ENCODE results near the gene PARP12.

Gene PARP12

DNA sequence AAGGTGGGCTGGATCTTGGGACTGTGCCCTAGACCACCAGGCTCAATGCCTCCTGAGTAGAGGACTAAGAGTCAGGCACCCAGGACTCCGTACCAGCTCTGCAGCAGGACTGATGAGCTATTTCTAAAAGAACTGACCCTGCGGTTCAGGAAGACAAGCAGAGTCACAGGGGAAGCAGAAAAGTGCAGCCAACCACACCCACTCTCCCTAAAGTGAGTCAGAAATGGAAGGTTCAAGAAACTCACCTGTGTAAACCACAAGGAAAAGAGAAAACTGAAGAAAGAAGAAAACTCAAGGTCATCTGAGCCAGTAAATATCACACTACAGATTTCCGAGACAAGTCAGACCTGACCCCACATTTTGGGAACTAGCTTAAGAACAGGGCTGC is 2.5 kb downstream of the PARP12 start:
- H3K18ac ChIP-seq (ENCODE audit: low read length) = no peak overlapping the region
- no peak overlapping the region for H3K4me2 ChIP-seq (ENCODE audit: low read length)
- no peak for DNase-seq
- H2BK120ac ChIP-seq (ENCODE audit: insufficient read depth, low read length, poor library complexity) = no peak overlapping the region
- H3K36me3 ChIP-seq (ENCODE audit: control insufficient read depth in 1 of 2, insufficient read depth in 2 of 2, low read length in 2 of 2) = no peaks in the 10 kb centered on the region
- no peak overlapping the region for H3K23ac ChIP-seq (ENCODE audit: low read length)
- WGBS (ENCODE audit: extremely low coverage, insufficient coverage, insufficient read length) = no CpG with 5 or more reads among the region's 3 CpGs
- H3K14ac ChIP-seq (ENCODE audit: low read length) = no peak overlapping the region
- H4K91ac ChIP-seq (ENCODE audit: low read depth, low read length) = no peak overlapping the region
- H4K8ac ChIP-seq (ENCODE audit: low read depth, low read length) = no peak overlapping the region
- H3K4me3 ChIP-seq (ENCODE audit: low read depth, low read length) = no peak overlapping the region
- H3K79me2 ChIP-seq (ENCODE audit: control insufficient read depth, insufficient read depth, low read length, poor library complexity) = peaks cover 2% of the 10 kb centered on the region
- no peak overlapping the region for H4K12ac ChIP-seq (ENCODE audit: low read depth, low read length)
- no peak overlapping the region for H2BK12ac ChIP-seq (ENCODE audit: low read length)
- no peak overlapping the region for H2BK5ac ChIP-seq (ENCODE audit: low read depth, low read length, poor library complexity)
- H3K27ac ChIP-seq (ENCODE audit: low read depth, low read length) = no peak overlapping the region
- peaks cover 16% of the 10 kb centered on the region for H3K27me3 ChIP-seq (ENCODE audit: insufficient read depth, low read length)
- no peak overlapping the region for H2AK5ac ChIP-seq (ENCODE audit: low read length)
- no peaks in the 10 kb centered on the region for H3K79me1 ChIP-seq (ENCODE audit: low read length)
- no peak overlapping the region for H3K9ac ChIP-seq (ENCODE audit: low read length)
- peaks cover 2 to 3% of the 10 kb centered on the region in 2 experiments for H3K4me1 ChIP-seq (ENCODE audit: control insufficient read depth in 1 of 2, insufficient read depth in 2 of 2, low read length in 2 of 2)
- H3K4ac ChIP-seq (ENCODE audit: low read depth, low read length) = no peak overlapping the region
- no peak overlapping the region for H2AFZ ChIP-seq (ENCODE audit: insufficient read depth, low read length, poor library complexity)
- H3K9me3 ChIP-seq (ENCODE audit: insufficient read depth, low read depth, low read length) = peaks cover 3% of the 10 kb centered on the region

- H3K4me3 ChIP-seq (ENCODE audit: low read depth, low read length) = no peak overlapping the region
- H3K4me2 ChIP-seq (ENCODE audit: low read length) = no peak overlapping the region
- no peak overlapping the region for H2AK5ac ChIP-seq (ENCODE audit: low read length)
- H2AFZ ChIP-seq (ENCODE audit: insufficient read depth, low read length, poor library complexity) = no peak overlapping the region
- H3K4ac ChIP-seq (ENCODE audit: low read depth, low read length) = no peak overlapping the region
- H3K4me1 ChIP-seq (ENCODE audit: control insufficient read depth in 1 of 2, insufficient read depth in 2 of 2, low read length in 2 of 2) = peaks cover 2 to 3% of the 10 kb centered on the region in 2 experiments
- no peak overlapping the region for H3K14ac ChIP-seq (ENCODE audit: low read length)
- H4K8ac ChIP-seq (ENCODE audit: low read depth, low read length) = no peak overlapping the region
- no CpG with 5 or more reads among the region's 12 CpGs for WGBS (ENCODE audit: extremely low coverage, insufficient coverage, insufficient read length)
- peaks cover 3% of the 10 kb centered on the region for H3K9me3 ChIP-seq (ENCODE audit: insufficient read depth, low read depth, low read length)
- no peaks in the 10 kb centered on the region for H3K36me3 ChIP-seq (ENCODE audit: control insufficient read depth in 1 of 2, insufficient read depth in 2 of 2, low read length in 2 of 2)
- H2BK12ac ChIP-seq (ENCODE audit: low read length) = no peak overlapping the region
- H4K12ac ChIP-seq (ENCODE audit: low read depth, low read length) = no peak overlapping the region
- H3K27me3 ChIP-seq (ENCODE audit: insufficient read depth, low read length) = peaks cover 16% of the 10 kb centered on the region
- peak in 1 of 2 donors; percentile 57 for DNase-seq
- no peak overlapping the region for H3K18ac ChIP-seq (ENCODE audit: low read length)
- H3K27ac ChIP-seq (ENCODE audit: low read depth, low read length) = no peak overlapping the region
- H4K91ac ChIP-seq (ENCODE audit: low read depth, low read length) = no peak overlapping the region
- H2BK120ac ChIP-seq (ENCODE audit: insufficient read depth, low read length, poor library complexity) = no peak overlapping the region
- H2BK5ac ChIP-seq (ENCODE audit: low read depth, low read length, poor library complexity) = no peak overlapping the region
- H3K79me1 ChIP-seq (ENCODE audit: low read length) = no peaks in the 10 kb centered on the region
- H3K9ac ChIP-seq (ENCODE audit: low read length) = no peak overlapping the region
- H3K23ac ChIP-seq (ENCODE audit: low read length) = no peak overlapping the region
- H3K79me2 ChIP-seq (ENCODE audit: control insufficient read depth, insufficient read depth, low read length, poor library complexity) = peaks cover 2% of the 10 kb centered on the region
Observed at GRCh38 chr7:140059273-140060242, 3.2 kb downstream of the PARP12 start.

DNA sequence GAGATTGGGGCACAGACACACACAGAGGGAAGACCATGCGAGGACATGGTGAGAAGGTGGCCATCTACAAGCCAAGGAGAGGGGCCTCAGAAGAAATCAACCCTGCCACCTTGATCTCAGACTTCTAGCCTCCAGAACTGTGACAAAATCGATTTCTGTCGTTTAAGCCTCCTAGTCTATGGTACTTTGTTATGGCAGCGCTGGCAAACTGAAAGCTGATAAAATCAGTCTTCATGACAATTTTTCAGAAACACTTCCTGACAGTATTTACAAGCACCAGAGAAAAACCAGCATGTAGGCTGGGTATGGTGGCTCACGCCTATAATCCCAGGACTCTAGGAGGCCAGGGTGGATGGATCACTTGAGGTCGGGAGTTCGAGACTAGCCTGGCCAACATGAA is 4.2 kb downstream of the PARP12 start:
- no peak overlapping the region for H2AK5ac ChIP-seq (ENCODE audit: low read length)
- peaks cover 16% of the 10 kb centered on the region for H3K27me3 ChIP-seq (ENCODE audit: insufficient read depth, low read length)
- no peak overlapping the region for H3K4me2 ChIP-seq (ENCODE audit: low read length)
- no peak overlapping the region for H2BK120ac ChIP-seq (ENCODE audit: insufficient read depth, low read length, poor library complexity)
- no peak overlapping the region for H4K8ac ChIP-seq (ENCODE audit: low read depth, low read length)
- peaks cover 2 to 3% of the 10 kb centered on the region in 2 experiments for H3K4me1 ChIP-seq (ENCODE audit: control insufficient read depth in 1 of 2, insufficient read depth in 2 of 2, low read length in 2 of 2)
- no peak overlapping the region for H2BK12ac ChIP-seq (ENCODE audit: low read length)
- peaks cover 2% of the 10 kb centered on the region for H3K79me2 ChIP-seq (ENCODE audit: control insufficient read depth, insufficient read depth, low read length, poor library complexity)
- H4K91ac ChIP-seq (ENCODE audit: low read depth, low read length) = no peak overlapping the region
- H3K23ac ChIP-seq (ENCODE audit: low read length) = no peak overlapping the region
- no peak overlapping the region for H3K4ac ChIP-seq (ENCODE audit: low read depth, low read length)
- peak in 1 of 2 donors; percentile 38 for DNase-seq
- no peak overlapping the region for H2BK5ac ChIP-seq (ENCODE audit: low read depth, low read length, poor library complexity)
- no peak overlapping the region for H3K4me3 ChIP-seq (ENCODE audit: low read depth, low read length)
- H3K9me3 ChIP-seq (ENCODE audit: insufficient read depth, low read depth, low read length) = peaks cover 3% of the 10 kb centered on the region
- H3K14ac ChIP-seq (ENCODE audit: low read length) = no peak overlapping the region
- H3K9ac ChIP-seq (ENCODE audit: low read length) = no peak overlapping the region
- H3K79me1 ChIP-seq (ENCODE audit: low read length) = no peaks in the 10 kb centered on the region
- no peak overlapping the region for H2AFZ ChIP-seq (ENCODE audit: insufficient read depth, low read length, poor library complexity)
- WGBS (ENCODE audit: extremely low coverage, insufficient coverage, insufficient read length) = no CpG with 5 or more reads among the region's 7 CpGs
- no peak overlapping the region for H3K18ac ChIP-seq (ENCODE audit: low read length)
- no peaks in the 10 kb centered on the region for H3K36me3 ChIP-seq (ENCODE audit: control insufficient read depth in 1 of 2, insufficient read depth in 2 of 2, low read length in 2 of 2)
- no peak overlapping the region for H4K12ac ChIP-seq (ENCODE audit: low read depth, low read length)
- H3K27ac ChIP-seq (ENCODE audit: low read depth, low read length) = no peak overlapping the region

DNA sequence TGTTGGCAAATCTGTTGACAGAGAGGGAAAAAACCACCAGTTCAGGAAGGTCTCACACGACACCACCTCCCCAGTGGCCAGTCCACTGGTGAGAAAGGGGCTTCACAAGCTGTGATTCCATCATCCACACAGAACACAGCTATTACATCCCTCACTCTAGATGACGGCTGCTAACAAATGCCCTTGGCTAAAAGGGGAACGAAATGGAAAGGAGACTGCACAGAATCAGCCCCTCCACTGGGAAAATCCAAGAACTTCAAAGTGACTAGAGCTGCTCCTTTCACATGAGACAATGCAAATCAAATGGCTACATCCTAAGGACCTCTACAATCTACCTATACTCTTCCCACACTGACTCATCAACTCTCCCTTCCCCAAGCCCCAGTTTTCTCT is 5.6 kb downstream of the PARP12 start:
- DNase-seq = no peak
- peaks cover 3% of the 10 kb centered on the region for H3K27me3 ChIP-seq (ENCODE audit: insufficient read depth, low read length)
- H2AK5ac ChIP-seq (ENCODE audit: low read length) = no peak overlapping the region
- no peak overlapping the region for H3K23ac ChIP-seq (ENCODE audit: low read length)
- H2BK5ac ChIP-seq (ENCODE audit: low read depth, low read length, poor library complexity) = no peak overlapping the region
- no CpG with 5 or more reads among the region's 3 CpGs for WGBS (ENCODE audit: extremely low coverage, insufficient coverage, insufficient read length)
- H3K9ac ChIP-seq (ENCODE audit: low read length) = no peak overlapping the region
- H2BK12ac ChIP-seq (ENCODE audit: low read length) = no peak overlapping the region
- H4K12ac ChIP-seq (ENCODE audit: low read depth, low read length) = no peak overlapping the region
- no peak overlapping the region for H3K4me2 ChIP-seq (ENCODE audit: low read length)
- no peak overlapping the region for H3K4me3 ChIP-seq (ENCODE audit: low read depth, low read length)
- H3K36me3 ChIP-seq (ENCODE audit: control insufficient read depth in 1 of 2, insufficient read depth in 2 of 2, low read length in 2 of 2) = no peaks in the 10 kb centered on the region
- H3K14ac ChIP-seq (ENCODE audit: low read length) = no peak overlapping the region
- H3K18ac ChIP-seq (ENCODE audit: low read length) = no peak overlapping the region
- H3K4me1 ChIP-seq (ENCODE audit: control insufficient read depth in 1 of 2, insufficient read depth in 2 of 2, low read length in 2 of 2) = peaks cover under 1% of the 10 kb centered on the region in 2 experiments
- no peak overlapping the region for H2BK120ac ChIP-seq (ENCODE audit: insufficient read depth, low read length, poor library complexity)
- no peak overlapping the region for H4K8ac ChIP-seq (ENCODE audit: low read depth, low read length)
- no peaks in the 10 kb centered on the region for H3K9me3 ChIP-seq (ENCODE audit: insufficient read depth, low read depth, low read length)
- no peak overlapping the region for H2AFZ ChIP-seq (ENCODE audit: insufficient read depth, low read length, poor library complexity)
- H3K79me2 ChIP-seq (ENCODE audit: control insufficient read depth, insufficient read depth, low read length, poor library complexity) = no peaks in the 10 kb centered on the region
- H3K27ac ChIP-seq (ENCODE audit: low read depth, low read length) = no peak overlapping the region
- no peak overlapping the region for H3K4ac ChIP-seq (ENCODE audit: low read depth, low read length)
- H3K79me1 ChIP-seq (ENCODE audit: low read length) = no peaks in the 10 kb centered on the region
- no peak overlapping the region for H4K91ac ChIP-seq (ENCODE audit: low read depth, low read length)

Data from trophoblast cell (in vitro differentiated cells and primary cell).